Heart right ventricle (tissue), 16 donors: ENCODE measurements around the gene USP24. TPM values are rescaled to one million over a fixed set of nuclear protein-coding genes. Genes with fewer than 3 reads are reported as not detected.

Experiments used
- ATAC-seq, 8 donors: fragments of 200-7000 bp; cut with Tn5 transposase; one replicate each; pipeline ENCODE4 v1.9.1; 2020; ENCODE audit warnings: mild to moderate bottlenecking in 8 of 8, moderate library complexity in 8 of 8, moderate number of reproducible peaks in 1 of 8
- DNase-seq, 2 donors: peaks; one replicate each; pipeline ENCODE4 v3.0.0-alpha.2; 2020
- H3K27ac ChIP-seq, 10 donors: fragments of 200-600 bp; sonication (generic) in 2 of 10; one replicate each; pipeline versions ENCODE4 v1.5.0 to v1.8.0; 2020 to 2022; ENCODE audit warnings: mild to moderate bottlenecking in 3 of 10
- H3K27me3 ChIP-seq, 7 donors: fragments of 200-600 bp; one replicate each; pipeline ENCODE4 v1.8.0; 2021 to 2022; ENCODE audit warnings: mild to moderate bottlenecking in 2 of 7
- H3K36me3 ChIP-seq, 9 donors: fragments of 200-600 bp; sonication (generic) in 1 of 9; one replicate each; pipeline versions ENCODE4 v1.5.0 to v1.8.0; 2020 to 2022; ENCODE audit warnings: mild to moderate bottlenecking in 2 of 9
- H3K4me1 ChIP-seq, 9 donors: fragments of 200-600 bp; sonication (generic) in 1 of 9; one replicate each; pipeline versions ENCODE4 v1.5.0 to v1.8.0; 2020 to 2022; ENCODE audit warnings: mild to moderate bottlenecking in 4 of 9
- H3K4me3 ChIP-seq, 10 donors: fragments of 200-600 bp; sonication (generic) in 2 of 10; one replicate each; pipeline versions ENCODE4 v1.5.0 to v1.8.0; 2020 to 2022; ENCODE audit warnings: mild to moderate bottlenecking in 7 of 10, moderate library complexity in 2 of 10
- H3K9me3 ChIP-seq, 11 donors: fragments of 200-600 bp in 10 of 11; sonication (generic) in 2 of 11; one replicate each; pipeline versions ENCODE4 v1.5.0 to v1.8.0; 2013 to 2022; ENCODE audit warnings: mild to moderate bottlenecking in 2 of 11, control low read depth in 1 of 11, moderate library complexity in 1 of 11
- CTCF ChIP-seq, 9 donors: fragments of 200-600 bp; sonication (generic) in 2 of 9; IDR thresholded peaks; one replicate each; pipeline versions ENCODE4 v1.5.0 to v1.8.0; 2021 to 2022; ENCODE audit warnings: antibody characterized with exemption in 9 of 9, mild to moderate bottlenecking in 5 of 9, moderate library complexity in 1 of 9
- WGBS, 2 donors: extraction: QIAGEN DNeasy Blood & Tissue Kit; methylation state at CpG; one replicate each; pipeline ENCODE4 v1.1.7; 2013; ENCODE audit warnings: inconsistent platforms in 1 of 2; 5-methylcytosine and 5-hydroxymethylcytosine counted together
- intact Hi-C, 10 donors: fragments of 100-400 bp; cut with DNase I; formaldehyde crosslinking; loops; one replicate each; pipeline versions ENCODE4 v1.11.1 to v1.14.2; 2022
- polyA plus RNA-seq, 2 donors: library from polyadenylated mRNA; stranded (reverse); fragments of 200-250 nt; gene quantifications; one replicate each; pipeline ENCODE4 v1.2.3, GENCODE V29; 2013
- total RNA-seq, 10 donors: library from RNA; stranded (reverse); fragmentation: NEBNext Ultra II Directional in 3 of 10; extraction: Animal tissue kit (Norgen Biotek cat#: 25700) in 3 of 10; gene quantifications; one replicate each; pipeline versions ENCODE4 v1.2.1 to v1.2.4, GENCODE V29; 2021 to 2023
- donor health status: Arrhythmogenic right ventricular cardiomyopathy.
- donor health status: ischemic (EF 13 %, LVEDD 7.1; RV severe dilation, severe dysfunction).
- donor health status: healthy with polysubstance abuse.
- donor health status: DM: no; HTN: yes; CAD: no.
- donor health status: DM: no; HTN: no; CAD: no.
- donor health status: ischemic (EF 25% LVEDD 6.9; RV normal size, moderate dysfunction).
- donor health status: ischemic (EF 25% LVEDD 5.7; RV mildly dilated, moderate dysfunction).
- donor health status: healthy.
- donor health status: DM: yes; HTN: yes; CAD: no.
- donor health status: Ischemic cardiomyopathy.
- donor health status: ischemic (EF 35%, LVEDD 5.7; RV mildly dilated, moderate dysfunction).
- donor health status: nonischemic (EF 11% LVEDD 7.7; RV severe dilation, severe dysfunction).
- donor health status: DM: yes; HTN: yes; CAD: no.
- donor health status: PGD.
- donor health status: ischemic (EF 29% LVEDD 5.4; RV normal size, mild dysfunction).
- donor health status: nonischemic (EF 23%, LVEDD 6.1; RV moderate dilation, normal function).

The USP24 gene
- total and polyA plus RNA-seq, 12 donors, result 7.1 to 49.7 (median 41.3) TPM

DNA sequence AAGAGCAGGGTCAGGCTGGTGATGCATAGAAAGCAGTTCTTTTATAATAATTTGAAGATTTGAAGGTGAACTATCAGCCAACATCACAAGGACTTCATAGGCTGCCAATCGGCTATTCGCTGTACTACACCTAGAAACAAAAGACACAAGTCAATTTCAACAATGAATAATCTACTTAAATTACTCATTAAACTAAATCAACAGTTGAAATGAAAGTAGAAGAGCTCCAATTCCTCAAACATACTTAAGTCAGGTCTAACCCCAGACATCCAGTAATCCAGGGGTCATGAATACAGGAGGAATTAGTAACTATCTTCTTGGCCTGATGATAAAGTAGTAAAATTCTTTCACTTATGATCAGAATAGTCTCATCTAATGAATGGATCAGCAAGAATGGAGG lies 111.3 kb downstream of the USP24 start:
- Histone ChIP-seq H3K9me3 (no peaks in the 10 kb centered on the region), H3K27ac (no peak overlapping the region), H3K36me3 (peaks cover 0 to 100% (median 72%) of the 10 kb centered on the region in 9 donors), H3K4me1 (no peaks in the 10 kb centered on the region), H3K4me3 (no peak overlapping the region), H3K27me3 (no peaks in the 10 kb centered on the region)
- TF ChIP-seq CTCF (IDR thresholded peaks at IDR 0.05), result no peak
- WGBS, 2 donors, result 97 to 100% methylated on average over 2 of the region's 2 CpGs
- intact Hi-C loops, result no loop called here
- DNase-seq (no peak), ATAC-seq (no peak)

DNA sequence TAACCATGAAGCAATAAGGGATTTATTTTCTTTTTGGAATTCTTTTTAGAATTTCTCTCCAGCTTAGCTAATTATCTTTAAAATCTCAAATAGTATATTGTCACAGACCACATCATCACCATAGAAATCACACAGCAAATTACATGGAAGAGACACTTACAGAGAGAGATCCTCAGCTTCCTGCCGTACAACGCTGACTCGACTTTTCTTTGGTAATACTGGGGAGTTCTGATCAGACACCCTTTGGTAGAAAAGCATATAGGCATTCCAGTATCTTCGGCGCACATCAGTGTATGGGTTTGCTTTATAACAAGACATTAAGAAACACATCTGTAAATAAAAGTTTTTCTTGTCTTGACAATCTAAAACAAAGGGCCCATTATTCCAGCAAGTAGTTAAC lies 120.1 kb downstream of the USP24 start:
- no peak overlapping the region for H3K4me3 ChIP-seq
- H3K9me3 ChIP-seq, result no peaks in the 10 kb centered on the region
- no peak overlapping the region for H3K27ac ChIP-seq
- TF ChIP-seq CTCF (IDR thresholded peaks at IDR 0.05), result no peak
- no peaks in the 10 kb centered on the region for H3K27me3 ChIP-seq
- no peak for DNase-seq
- 94% methylated on average over 5 of the region's 5 CpGs for WGBS, 2 donors
- intact Hi-C loops, result no loop called here
- H3K36me3 ChIP-seq, result peaks cover 0 to 100% (median 87%) of the 10 kb centered on the region in 9 donors
- no peaks in the 10 kb centered on the region for H3K4me1 ChIP-seq
- no peak for ATAC-seq

GRCh38 chr1:55092475-55092874 lies 122.7 kb downstream of the USP24 start:
- DNase-seq, result no peak
- no peak overlapping the region for H3K27ac ChIP-seq
- intact Hi-C loops, result no loop called here
- H3K36me3 ChIP-seq, result peaks cover 0 to 100% (median 85%) of the 10 kb centered on the region in 9 donors
- TF ChIP-seq CTCF (IDR thresholded peaks at IDR 0.05), result no peak
- no peaks in the 10 kb centered on the region for H3K9me3 ChIP-seq
- WGBS, 2 donors, result 94 to 95% methylated on average over 2 of the region's 2 CpGs
- no peaks in the 10 kb centered on the region for H3K27me3 ChIP-seq
- no peak for ATAC-seq
- H3K4me1 ChIP-seq, result no peaks in the 10 kb centered on the region
- H3K4me3 ChIP-seq, result no peak overlapping the region

DNA sequence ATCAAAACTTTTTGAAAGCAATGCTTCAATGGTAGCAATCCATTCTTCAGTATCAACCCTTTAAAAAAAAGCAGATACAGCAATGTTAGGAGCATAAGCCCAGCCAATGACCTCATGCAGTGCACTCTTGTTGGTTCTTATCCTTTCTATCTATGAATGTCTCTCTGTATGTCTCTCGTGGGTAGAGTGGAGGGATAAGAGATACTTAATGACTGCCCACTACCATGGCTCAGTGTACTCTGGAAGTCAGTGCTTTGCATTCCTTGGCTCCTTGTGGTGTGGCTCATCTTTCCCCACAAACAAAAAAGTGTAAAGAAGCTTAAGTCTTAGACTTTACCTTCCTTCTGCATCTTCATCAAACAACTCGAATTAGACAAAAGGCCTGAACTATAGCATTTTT lies 125.5 kb downstream of the USP24 start:
- intact Hi-C loops, result no loop called here
- no peak for ATAC-seq

More for the DNA sequence above, 125.5 kb downstream of the USP24 start:
- TF ChIP-seq CTCF (IDR thresholded peaks at IDR 0.05), result no peak
- Histone ChIP-seq H3K36me3 (peaks cover 0 to 100% (median 80%) of the 10 kb centered on the region in 9 donors), H3K9me3 (no peaks in the 10 kb centered on the region), H3K27ac (no peak overlapping the region), H3K27me3 (no peaks in the 10 kb centered on the region), H3K4me1 (no peaks in the 10 kb centered on the region), H3K4me3 (no peak overlapping the region)
- WGBS, 2 donors, result 74 to 76% methylated on average over 2 of the region's 2 CpGs
- no peak for DNase-seq
